Tibial artery (tissue), 4 donors: ENCODE data around the gene RNF113B.

ENCODE experiments used
- DNase-seq, 2 donors: peaks; one replicate each; pipeline ENCODE4 v3.0.0-alpha.2; 2019
- H3K27ac ChIP-seq, 2 donors: fragments of 200-600 bp; sonication (generic) in 1 of 2; 1 replicate in 1 of 2; 2 replicates in 1 of 2; pipeline ENCODE4 v1.5.1; 2018 to 2019; ENCODE audit warnings: mild to moderate bottlenecking in 1 of 2
- H3K27me3 ChIP-seq, 2 donors: fragments of 200-600 bp; sonication (generic) in 1 of 2; one replicate each; pipeline versions ENCODE4 v1.5.1 to v1.6.0; 2016 to 2019
- H3K36me3 ChIP-seq, 3 donors: fragments of 200-600 bp; sonication (generic) in 2 of 3; one replicate each; pipeline ENCODE4 v1.5.1; 2016 to 2019; ENCODE audit warnings: mild to moderate bottlenecking in 2 of 3
- H3K4me1 ChIP-seq, 4 donors: fragments of 200-600 bp; sonication (generic) in 2 of 4; 1 replicate in 3 of 4; 2 replicates in 1 of 4; pipeline ENCODE4 v1.5.1; 2016 to 2019
- H3K4me3 ChIP-seq, 2 donors: fragments of 200-600 bp; sonication (generic) in 1 of 2; 1 replicate in 1 of 2; 2 replicates in 1 of 2; pipeline ENCODE4 v1.5.1; 2018 to 2019; ENCODE audit warnings: mild to moderate bottlenecking in 2 of 2
- H3K9me3 ChIP-seq, 3 donors: fragments of 200-600 bp; sonication (generic) in 1 of 3; one replicate each; pipeline ENCODE4 v1.5.1; 2016 to 2019
- intact Hi-C: fragments of 100-400 bp; cut with DNase I; formaldehyde crosslinking; loops from one replicate; pipeline ENCODE4 v1.15.0; 2023; ENCODE audit warnings: low total_unique reads
- TF ChIP-seq, protein P1 (sequence below), 2 experiments: fragments of 200-600 bp in 1 of 2; fragments of 450-650 bp in 1 of 2; IDR thresholded peaks; one replicate each; pipeline ENCODE4 v1.5.1; 2017 to 2019; ENCODE audit warnings: antibody characterized with exemption in 2 of 2, mild to moderate bottlenecking in 1 of 2, moderate library complexity in 1 of 2

RNF113B gene

DNA sequence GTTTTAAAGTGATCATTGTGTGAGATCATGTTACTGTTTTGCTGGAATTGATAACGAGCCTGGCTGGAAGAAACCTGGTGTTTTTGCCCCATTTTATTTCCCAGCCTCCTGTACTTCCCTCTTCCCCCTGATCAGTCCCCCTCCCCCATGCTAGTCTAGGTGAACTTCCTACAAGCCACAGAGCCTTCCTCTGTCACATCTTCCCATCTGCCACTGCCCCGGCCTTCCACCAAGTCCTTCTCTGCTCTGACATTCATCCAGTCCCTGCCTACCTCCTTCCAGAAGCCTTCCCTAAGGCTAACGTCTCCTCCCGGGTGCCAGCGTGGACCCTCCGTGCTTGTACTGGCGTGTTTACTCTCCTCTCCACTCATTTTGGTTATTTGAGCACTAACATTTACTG is 19.9 kb downstream of the RNF113B start:
- TF ChIP-seq, protein P1, sequence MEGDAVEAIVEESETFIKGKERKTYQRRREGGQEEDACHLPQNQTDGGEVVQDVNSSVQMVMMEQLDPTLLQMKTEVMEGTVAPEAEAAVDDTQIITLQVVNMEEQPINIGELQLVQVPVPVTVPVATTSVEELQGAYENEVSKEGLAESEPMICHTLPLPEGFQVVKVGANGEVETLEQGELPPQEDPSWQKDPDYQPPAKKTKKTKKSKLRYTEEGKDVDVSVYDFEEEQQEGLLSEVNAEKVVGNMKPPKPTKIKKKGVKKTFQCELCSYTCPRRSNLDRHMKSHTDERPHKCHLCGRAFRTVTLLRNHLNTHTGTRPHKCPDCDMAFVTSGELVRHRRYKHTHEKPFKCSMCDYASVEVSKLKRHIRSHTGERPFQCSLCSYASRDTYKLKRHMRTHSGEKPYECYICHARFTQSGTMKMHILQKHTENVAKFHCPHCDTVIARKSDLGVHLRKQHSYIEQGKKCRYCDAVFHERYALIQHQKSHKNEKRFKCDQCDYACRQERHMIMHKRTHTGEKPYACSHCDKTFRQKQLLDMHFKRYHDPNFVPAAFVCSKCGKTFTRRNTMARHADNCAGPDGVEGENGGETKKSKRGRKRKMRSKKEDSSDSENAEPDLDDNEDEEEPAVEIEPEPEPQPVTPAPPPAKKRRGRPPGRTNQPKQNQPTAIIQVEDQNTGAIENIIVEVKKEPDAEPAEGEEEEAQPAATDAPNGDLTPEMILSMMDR (IDR thresholded peaks at IDR 0.05), result no peak
- H3K4me1 ChIP-seq, result peaks cover 0 to 9% (median 0%) of the 10 kb centered on the region in 4 donors
- H3K9me3 ChIP-seq, result no peaks in the 10 kb centered on the region
- no peak for DNase-seq
- no peak overlapping the region for H3K4me3 ChIP-seq
- H3K36me3 ChIP-seq, result peaks cover 0 to 3% (median 0%) of the 10 kb centered on the region in 3 donors
- no peak overlapping the region for H3K27ac ChIP-seq
- H3K27me3 ChIP-seq, result no peaks in the 10 kb centered on the region
- intact Hi-C loops, result no loop called here

DNA sequence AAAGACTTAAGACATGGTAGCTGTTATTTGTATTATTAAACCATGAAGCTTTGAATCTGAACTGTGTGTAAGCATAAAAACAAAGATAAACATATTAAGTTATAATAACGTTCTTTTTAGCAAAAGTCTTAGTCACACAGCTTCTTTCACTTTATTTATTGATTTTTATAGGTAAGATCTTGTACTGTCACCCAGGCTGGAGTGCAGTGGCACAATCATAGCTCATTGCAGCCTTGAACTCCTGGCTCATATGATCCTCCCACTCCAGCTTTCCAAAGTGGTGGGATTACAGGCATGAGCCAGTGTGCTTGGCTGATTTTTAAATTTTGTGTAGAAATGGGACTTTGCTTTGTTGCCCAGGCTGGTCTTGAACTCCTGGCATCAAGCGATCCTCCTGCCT is 20.8 kb downstream of the RNF113B start:
- no peaks in the 10 kb centered on the region for H3K27me3 ChIP-seq
- no peak overlapping the region for H3K4me3 ChIP-seq
- no peak overlapping the region for H3K27ac ChIP-seq
- H3K36me3 ChIP-seq, result peaks cover 0 to 3% (median 0%) of the 10 kb centered on the region in 3 donors
- peaks cover 0 to 9% (median 0%) of the 10 kb centered on the region in 4 donors for H3K4me1 ChIP-seq
- TF ChIP-seq, protein P1 (IDR thresholded peaks at IDR 0.05), result no peak
- DNase-seq, result no peak
- no peaks in the 10 kb centered on the region for H3K9me3 ChIP-seq
- intact Hi-C loops, result no loop called here

DNA sequence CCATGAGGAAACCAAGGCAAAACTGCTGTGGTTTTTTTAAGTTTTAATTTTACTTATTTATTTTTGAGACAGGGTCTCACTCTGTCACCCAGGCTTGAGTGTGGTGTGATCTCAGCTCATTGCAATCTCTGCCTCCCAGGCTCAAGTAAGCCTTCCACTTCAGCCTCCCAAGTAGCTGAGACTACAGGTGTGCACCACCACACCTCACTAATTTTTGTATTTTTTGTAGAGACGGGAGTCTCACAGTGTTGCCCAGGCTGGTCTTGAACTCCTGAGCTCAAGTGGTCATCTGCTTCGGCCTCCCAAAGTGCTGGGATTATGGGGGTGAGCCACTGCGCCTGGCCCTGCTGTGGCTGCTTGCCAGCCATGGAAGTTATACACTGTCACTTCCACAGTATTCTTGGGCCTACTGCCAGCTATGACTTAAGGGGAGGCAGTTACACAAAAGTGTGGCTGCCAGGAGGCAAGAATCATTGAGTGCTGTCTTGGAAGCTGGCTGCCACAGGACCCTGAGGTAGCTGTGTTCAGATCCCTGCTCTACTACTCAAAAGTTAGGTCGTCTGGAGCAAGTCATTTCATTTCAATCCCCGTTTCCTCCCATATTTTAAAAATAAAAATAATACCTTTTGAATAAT is 21.5 kb downstream of the RNF113B start:
- peaks cover 0 to 9% (median 0%) of the 10 kb centered on the region in 4 donors for H3K4me1 ChIP-seq
- no peaks in the 10 kb centered on the region for H3K9me3 ChIP-seq
- DNase-seq, result no peak
- no peak overlapping the region for H3K27ac ChIP-seq
- TF ChIP-seq, protein P1 (IDR thresholded peaks at IDR 0.05), result no peak
- no peaks in the 10 kb centered on the region for H3K27me3 ChIP-seq
- H3K36me3 ChIP-seq, result peaks cover 0 to 3% (median 0%) of the 10 kb centered on the region in 3 donors
- intact Hi-C loops, result no loop called here
- H3K4me3 ChIP-seq, result no peak overlapping the region

GRCh38 chr13:98150832-98151479 is 26.1 kb downstream of the RNF113B start:
- no peak for DNase-seq
- H3K4me1 ChIP-seq, result peaks cover 0 to 13% (median 2%) of the 10 kb centered on the region in 4 donors
- intact Hi-C loops, result no loop called here
- TF ChIP-seq, protein P1 (IDR thresholded peaks at IDR 0.05), result no peak
- no peaks in the 10 kb centered on the region for H3K27me3 ChIP-seq
- no peak overlapping the region for H3K27ac ChIP-seq
- H3K36me3 ChIP-seq, result peaks cover 0 to 3% (median 0%) of the 10 kb centered on the region in 3 donors
- H3K4me3 ChIP-seq, result no peak overlapping the region
- H3K9me3 ChIP-seq, result no peaks in the 10 kb centered on the region

DNA sequence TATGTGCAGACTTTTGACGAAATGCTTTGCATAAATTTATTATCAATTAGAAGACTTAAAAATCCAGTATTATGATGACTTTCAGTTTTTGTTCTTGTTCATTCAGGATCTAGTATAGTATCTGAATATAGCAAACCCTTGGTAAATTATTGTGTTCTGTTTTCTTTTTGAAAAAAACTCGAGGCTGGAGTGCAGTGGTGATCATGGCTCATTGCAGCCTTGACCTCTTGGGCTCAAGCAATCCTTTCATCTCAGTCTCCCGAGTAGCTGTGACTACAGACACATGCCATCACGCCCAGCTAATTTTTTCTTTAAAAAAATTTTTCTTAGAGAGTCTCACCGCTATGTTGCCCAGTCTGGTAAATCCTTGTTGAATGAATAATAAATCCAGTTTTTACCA is 29.5 kb downstream of the RNF113B start:
- TF ChIP-seq, protein P1 (IDR thresholded peaks at IDR 0.05), result no peak
- Histone ChIP-seq H3K4me1 (peaks cover 0 to 27% (median 18%) of the 10 kb centered on the region in 4 donors), H3K27ac (no peak overlapping the region), H3K27me3 (no peaks in the 10 kb centered on the region), H3K9me3 (no peaks in the 10 kb centered on the region), H3K36me3 (no peaks in the 10 kb centered on the region), H3K4me3 (no peak overlapping the region)
- intact Hi-C loops, result loop anchor here (10.0 kb wide), 1 partner anchor 67 kb away; no protein-coding TSS in a partner anchor
- DNase-seq, result no peak
